ENCODE measurements around the gene POPDC2. TPM values are rescaled to one million over a fixed set of nuclear protein-coding genes. Genes with fewer than 3 reads are reported as not detected.

The POPDC2 gene
- total and polyA plus RNA-seq, 2 donors (not counting 3 experiments of a cell fraction or from before 2014, with no cell fraction given), result 0.57 to 0.66 TPM

GRCh38 chr3:119632216-119632615 is 28.2 kb downstream of the POPDC2 start:
- TF ChIP-seq GATA2 (IDR thresholded peaks at IDR 0.05; ENCODE audit: insufficient read depth, insufficient read length, low read depth, low read length), result no peak
- TF ChIP-seq POLR2A (IDR thresholded peaks at IDR 0.05; ENCODE audit: low read depth, low read length), result no peak
- no peak for TF ChIP-seq POLR2AphosphoS5 (IDR thresholded peaks at IDR 0.05; ENCODE audit: insufficient read depth, low read depth, low read length)
- TF ChIP-seq FOS (IDR thresholded peaks at IDR 0.05; ENCODE audit: borderline replicate concordance, insufficient read depth, low read length), result no peak
- TF ChIP-seq, protein P1, sequence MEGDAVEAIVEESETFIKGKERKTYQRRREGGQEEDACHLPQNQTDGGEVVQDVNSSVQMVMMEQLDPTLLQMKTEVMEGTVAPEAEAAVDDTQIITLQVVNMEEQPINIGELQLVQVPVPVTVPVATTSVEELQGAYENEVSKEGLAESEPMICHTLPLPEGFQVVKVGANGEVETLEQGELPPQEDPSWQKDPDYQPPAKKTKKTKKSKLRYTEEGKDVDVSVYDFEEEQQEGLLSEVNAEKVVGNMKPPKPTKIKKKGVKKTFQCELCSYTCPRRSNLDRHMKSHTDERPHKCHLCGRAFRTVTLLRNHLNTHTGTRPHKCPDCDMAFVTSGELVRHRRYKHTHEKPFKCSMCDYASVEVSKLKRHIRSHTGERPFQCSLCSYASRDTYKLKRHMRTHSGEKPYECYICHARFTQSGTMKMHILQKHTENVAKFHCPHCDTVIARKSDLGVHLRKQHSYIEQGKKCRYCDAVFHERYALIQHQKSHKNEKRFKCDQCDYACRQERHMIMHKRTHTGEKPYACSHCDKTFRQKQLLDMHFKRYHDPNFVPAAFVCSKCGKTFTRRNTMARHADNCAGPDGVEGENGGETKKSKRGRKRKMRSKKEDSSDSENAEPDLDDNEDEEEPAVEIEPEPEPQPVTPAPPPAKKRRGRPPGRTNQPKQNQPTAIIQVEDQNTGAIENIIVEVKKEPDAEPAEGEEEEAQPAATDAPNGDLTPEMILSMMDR (IDR thresholded peaks at IDR 0.05; ENCODE audit: extremely low read depth in 1 of 2, insufficient read depth in 1 of 2, low read depth in 1 of 2, low read length in 2 of 2), result no peak
- TF ChIP-seq EZH2 (IDR thresholded peaks at IDR 0.05; ENCODE audit: borderline replicate concordance, low read depth, low read length, severe bottlenecking), result no peak
- TF ChIP-seq, protein P2, sequence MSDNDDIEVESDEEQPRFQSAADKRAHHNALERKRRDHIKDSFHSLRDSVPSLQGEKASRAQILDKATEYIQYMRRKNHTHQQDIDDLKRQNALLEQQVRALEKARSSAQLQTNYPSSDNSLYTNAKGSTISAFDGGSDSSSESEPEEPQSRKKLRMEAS (IDR thresholded peaks at IDR 0.05; ENCODE audit: insufficient read depth, insufficient read length), result no peak
- TF ChIP-seq MYC (IDR thresholded peaks at IDR 0.05; ENCODE audit: low read depth, low read length), result no peak
- no peak for TF ChIP-seq JUN (IDR thresholded peaks at IDR 0.05; ENCODE audit: borderline replicate concordance, insufficient read depth, insufficient read length, low read depth)
- H2AFZ ChIP-seq (ENCODE audit: low read depth, low read length), result no peak overlapping the region
- dilution Hi-C loops (cut with MboI; ENCODE audit: extremely low pct_ligation_motif_present, low sequenced_read_pairs) (no loop called here), intact Hi-C loops (cut with micrococcal nuclease) (no loop called here)
- CTCF ChIA-PET, result no interaction called here
- H3K36me3 ChIP-seq (ENCODE audit: control insufficient read depth in 2 of 2, extremely low read depth in 1 of 2, insufficient read depth in 2 of 2, low read length in 2 of 2), result no peaks in the 10 kb centered on the region
- H3K9ac ChIP-seq (replicated peaks; ENCODE audit: extremely low read depth, insufficient read depth, low read length), result no peak overlapping the region
- no peaks in the 10 kb centered on the region for H3K79me2 ChIP-seq (ENCODE audit: control insufficient read depth, insufficient read depth, low read length)
- peaks cover 31% of the 10 kb centered on the region for H3K4me1 ChIP-seq (ENCODE audit: control insufficient read depth, extremely low read depth, insufficient read depth, low read length)
- no peaks in the 10 kb centered on the region for H3K27me3 ChIP-seq (ENCODE audit: control insufficient read depth in 2 of 2, insufficient read depth in 2 of 2, low read length in 2 of 2)
- DNase-seq (ENCODE audit: low read depth, low spot score), result no peak
- H3K9me3 ChIP-seq (replicated peaks; ENCODE audit: control insufficient read depth, insufficient read depth, low read length), result no peaks in the 10 kb centered on the region
- FAIRE-seq, result no peak
- no peaks in the 10 kb centered on the region for H3K9me1 ChIP-seq (replicated peaks; ENCODE audit: control insufficient read depth, extremely low read depth, insufficient read depth, low read length)
- no peaks in the 10 kb centered on the region for H4K20me1 ChIP-seq (replicated peaks; ENCODE audit: control insufficient read depth, extremely low read depth, insufficient read depth, low read length)
- H3K4me2 ChIP-seq (ENCODE audit: insufficient read depth, low read length), result no peak overlapping the region
- no peak overlapping the region for H3K4me3 ChIP-seq (replicated peaks in 1 of 3; ENCODE audit: insufficient read depth in 1 of 3, low read depth in 1 of 3, low read length in 3 of 3)
- H3K27ac ChIP-seq (ENCODE audit: insufficient read depth, low read depth, low read length), result no peak overlapping the region
- BruUV-seq (replicated peaks), result no TSS peak
- POLR2A ChIA-PET, result no interaction called here

Data from endothelial cell of umbilical vein (primary cell).